ENCODE measurements around the gene AATF.

DNA sequence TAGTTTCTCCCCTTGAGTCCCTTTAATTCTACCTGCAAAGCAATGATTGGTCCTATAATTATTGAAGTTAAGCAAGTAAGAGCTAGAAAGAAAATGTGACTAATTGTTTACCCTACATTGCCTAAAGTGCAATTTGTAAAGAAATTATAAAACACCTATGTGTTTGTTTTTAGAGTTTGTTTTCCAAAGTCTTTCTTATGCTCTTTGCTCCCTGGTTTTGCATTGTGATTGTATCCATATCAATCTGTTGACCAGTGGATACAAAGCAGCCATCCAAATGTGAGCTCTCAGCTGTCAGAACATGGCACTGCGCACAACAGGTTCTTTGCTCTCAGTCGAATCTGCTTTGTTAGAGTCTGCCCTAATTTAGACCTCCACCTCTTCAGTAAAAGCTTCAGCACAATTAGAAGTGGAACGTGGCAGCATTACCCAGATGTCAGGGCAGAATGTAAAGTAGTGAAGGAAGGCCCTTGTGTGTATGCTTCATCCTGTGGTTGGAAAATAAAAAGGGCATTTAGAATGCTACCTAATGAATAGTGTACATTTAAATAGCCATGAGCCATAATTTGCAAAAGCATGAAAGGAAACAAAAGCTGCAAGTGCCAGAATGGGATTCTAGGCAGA, 70.5 kb downstream of the AATF start:
- TF ChIP-seq, protein P1, sequence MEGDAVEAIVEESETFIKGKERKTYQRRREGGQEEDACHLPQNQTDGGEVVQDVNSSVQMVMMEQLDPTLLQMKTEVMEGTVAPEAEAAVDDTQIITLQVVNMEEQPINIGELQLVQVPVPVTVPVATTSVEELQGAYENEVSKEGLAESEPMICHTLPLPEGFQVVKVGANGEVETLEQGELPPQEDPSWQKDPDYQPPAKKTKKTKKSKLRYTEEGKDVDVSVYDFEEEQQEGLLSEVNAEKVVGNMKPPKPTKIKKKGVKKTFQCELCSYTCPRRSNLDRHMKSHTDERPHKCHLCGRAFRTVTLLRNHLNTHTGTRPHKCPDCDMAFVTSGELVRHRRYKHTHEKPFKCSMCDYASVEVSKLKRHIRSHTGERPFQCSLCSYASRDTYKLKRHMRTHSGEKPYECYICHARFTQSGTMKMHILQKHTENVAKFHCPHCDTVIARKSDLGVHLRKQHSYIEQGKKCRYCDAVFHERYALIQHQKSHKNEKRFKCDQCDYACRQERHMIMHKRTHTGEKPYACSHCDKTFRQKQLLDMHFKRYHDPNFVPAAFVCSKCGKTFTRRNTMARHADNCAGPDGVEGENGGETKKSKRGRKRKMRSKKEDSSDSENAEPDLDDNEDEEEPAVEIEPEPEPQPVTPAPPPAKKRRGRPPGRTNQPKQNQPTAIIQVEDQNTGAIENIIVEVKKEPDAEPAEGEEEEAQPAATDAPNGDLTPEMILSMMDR (IDR thresholded peaks at IDR 0.05) = no peak
- no peak for TF ChIP-seq POLR2A (IDR thresholded peaks at IDR 0.05)

Data from tibial nerve (tissue), 3 donors.